ENCODE measurements around the gene RAB9A.
"Not testable (repeated sequence)": the region's sequence is repeated elsewhere in the genome, so short reads cannot be mapped to it uniquely, and the experiment has no call there.

Gene RAB9A, protein sequence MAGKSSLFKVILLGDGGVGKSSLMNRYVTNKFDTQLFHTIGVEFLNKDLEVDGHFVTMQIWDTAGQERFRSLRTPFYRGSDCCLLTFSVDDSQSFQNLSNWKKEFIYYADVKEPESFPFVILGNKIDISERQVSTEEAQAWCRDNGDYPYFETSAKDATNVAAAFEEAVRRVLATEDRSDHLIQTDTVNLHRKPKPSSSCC

DNA sequence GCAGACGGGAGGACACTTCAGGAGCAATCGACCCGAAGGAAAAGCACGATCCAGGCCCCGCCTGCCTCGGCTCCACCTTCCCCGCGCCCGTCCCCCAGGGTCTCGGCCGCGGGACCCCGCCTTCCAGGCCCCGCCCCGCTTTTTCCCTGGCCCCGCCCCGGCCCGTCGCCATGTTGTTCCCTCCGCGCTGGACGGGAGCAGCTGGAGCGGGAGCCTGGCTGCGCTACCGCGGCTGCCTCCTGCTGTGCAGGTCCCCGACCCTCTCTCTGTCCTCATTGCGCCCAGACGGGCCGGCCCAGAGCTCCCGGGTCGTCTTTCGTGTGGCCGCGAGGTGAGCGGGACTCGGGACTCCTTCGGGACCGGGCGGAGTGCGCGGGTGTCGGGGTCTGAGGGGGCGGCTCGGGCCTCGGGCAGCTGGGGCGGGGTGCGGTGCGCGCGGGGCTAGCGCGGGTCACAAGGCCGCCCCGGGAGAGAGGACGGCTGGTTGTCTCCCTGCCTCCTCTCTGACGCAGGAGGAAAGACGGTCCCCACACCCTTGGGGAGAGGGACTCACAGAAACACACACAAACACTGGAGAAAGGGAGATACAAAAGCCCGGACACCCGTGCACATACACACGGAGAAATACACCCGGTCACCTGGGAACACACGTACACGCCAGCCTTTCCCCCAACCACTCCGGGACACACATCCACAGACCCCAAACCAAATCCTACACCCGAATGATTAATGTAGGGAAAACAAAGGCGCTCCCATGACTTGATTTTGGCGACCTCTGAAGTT, at the start of gene RAB9A:
RAB9A (plus strand) TSS at position 171 of the 783 bp plus-strand sequence. CDS start 19,619 bp downstream, outside the sequence.
- TF ChIP-seq ISL1 (CRISPR knock-in tag; IDR thresholded peaks at IDR 0.05) (no peak), ZC3H10 (CRISPR knock-in tag; IDR thresholded peaks at IDR 0.05) (no peak), ZNF70 (CRISPR knock-in tag; IDR thresholded peaks at IDR 0.05) (no peak), ARNTL (CRISPR knock-in tag; IDR thresholded peaks at IDR 0.05; ENCODE audit: borderline replicate concordance, low read depth) (no peak), OSR1 (CRISPR knock-in tag; IDR thresholded peaks at IDR 0.05) (no peak), CSDC2 (CRISPR knock-in tag; IDR thresholded peaks at IDR 0.05) (no peak)
- TF ChIP-seq, protein P1, sequence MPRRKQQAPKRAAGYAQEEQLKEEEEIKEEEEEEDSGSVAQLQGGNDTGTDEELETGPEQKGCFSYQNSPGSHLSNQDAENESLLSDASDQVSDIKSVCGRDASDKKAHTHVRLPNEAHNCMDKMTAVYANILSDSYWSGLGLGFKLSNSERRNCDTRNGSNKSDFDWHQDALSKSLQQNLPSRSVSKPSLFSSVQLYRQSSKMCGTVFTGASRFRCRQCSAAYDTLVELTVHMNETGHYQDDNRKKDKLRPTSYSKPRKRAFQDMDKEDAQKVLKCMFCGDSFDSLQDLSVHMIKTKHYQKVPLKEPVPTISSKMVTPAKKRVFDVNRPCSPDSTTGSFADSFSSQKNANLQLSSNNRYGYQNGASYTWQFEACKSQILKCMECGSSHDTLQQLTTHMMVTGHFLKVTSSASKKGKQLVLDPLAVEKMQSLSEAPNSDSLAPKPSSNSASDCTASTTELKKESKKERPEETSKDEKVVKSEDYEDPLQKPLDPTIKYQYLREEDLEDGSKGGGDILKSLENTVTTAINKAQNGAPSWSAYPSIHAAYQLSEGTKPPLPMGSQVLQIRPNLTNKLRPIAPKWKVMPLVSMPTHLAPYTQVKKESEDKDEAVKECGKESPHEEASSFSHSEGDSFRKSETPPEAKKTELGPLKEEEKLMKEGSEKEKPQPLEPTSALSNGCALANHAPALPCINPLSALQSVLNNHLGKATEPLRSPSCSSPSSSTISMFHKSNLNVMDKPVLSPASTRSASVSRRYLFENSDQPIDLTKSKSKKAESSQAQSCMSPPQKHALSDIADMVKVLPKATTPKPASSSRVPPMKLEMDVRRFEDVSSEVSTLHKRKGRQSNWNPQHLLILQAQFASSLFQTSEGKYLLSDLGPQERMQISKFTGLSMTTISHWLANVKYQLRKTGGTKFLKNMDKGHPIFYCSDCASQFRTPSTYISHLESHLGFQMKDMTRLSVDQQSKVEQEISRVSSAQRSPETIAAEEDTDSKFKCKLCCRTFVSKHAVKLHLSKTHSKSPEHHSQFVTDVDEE (CRISPR knock-in tag; IDR thresholded peaks at IDR 0.05), result no peak
- TF ChIP-seq, protein P2, sequence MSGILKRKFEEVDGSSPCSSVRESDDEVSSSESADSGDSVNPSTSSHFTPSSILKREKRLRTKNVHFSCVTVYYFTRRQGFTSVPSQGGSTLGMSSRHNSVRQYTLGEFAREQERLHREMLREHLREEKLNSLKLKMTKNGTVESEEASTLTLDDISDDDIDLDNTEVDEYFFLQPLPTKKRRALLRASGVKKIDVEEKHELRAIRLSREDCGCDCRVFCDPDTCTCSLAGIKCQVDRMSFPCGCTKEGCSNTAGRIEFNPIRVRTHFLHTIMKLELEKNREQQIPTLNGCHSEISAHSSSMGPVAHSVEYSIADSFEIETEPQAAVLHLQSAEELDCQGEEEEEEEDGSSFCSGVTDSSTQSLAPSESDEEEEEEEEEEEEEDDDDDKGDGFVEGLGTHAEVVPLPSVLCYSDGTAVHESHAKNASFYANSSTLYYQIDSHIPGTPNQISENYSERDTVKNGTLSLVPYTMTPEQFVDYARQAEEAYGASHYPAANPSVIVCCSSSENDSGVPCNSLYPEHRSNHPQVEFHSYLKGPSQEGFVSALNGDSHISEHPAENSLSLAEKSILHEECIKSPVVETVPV (CRISPR knock-in tag; IDR thresholded peaks at IDR 0.05), result no peak
- peak; percentile 96 for ATAC-seq

DNA sequence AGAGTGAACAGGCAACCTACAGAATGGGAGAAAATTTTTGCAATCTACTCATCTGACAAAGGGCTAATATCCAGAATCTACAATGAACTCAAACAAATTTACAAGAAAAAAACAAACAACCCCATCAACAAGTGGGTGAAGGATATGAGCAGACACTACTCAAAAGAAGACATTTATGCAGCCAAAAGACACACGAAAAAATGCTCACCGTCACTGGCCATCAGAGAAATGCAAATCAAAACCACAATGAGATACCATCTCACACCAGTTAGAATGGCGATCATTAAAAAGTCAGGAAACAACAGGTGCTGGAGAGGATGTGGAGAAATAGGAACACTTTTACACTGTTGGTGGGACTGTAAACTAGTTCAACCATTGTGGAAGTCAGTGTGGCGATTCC, 47.2 kb upstream of the RAB9A start:
- ATAC-seq, result not testable (repeated sequence)

DNA sequence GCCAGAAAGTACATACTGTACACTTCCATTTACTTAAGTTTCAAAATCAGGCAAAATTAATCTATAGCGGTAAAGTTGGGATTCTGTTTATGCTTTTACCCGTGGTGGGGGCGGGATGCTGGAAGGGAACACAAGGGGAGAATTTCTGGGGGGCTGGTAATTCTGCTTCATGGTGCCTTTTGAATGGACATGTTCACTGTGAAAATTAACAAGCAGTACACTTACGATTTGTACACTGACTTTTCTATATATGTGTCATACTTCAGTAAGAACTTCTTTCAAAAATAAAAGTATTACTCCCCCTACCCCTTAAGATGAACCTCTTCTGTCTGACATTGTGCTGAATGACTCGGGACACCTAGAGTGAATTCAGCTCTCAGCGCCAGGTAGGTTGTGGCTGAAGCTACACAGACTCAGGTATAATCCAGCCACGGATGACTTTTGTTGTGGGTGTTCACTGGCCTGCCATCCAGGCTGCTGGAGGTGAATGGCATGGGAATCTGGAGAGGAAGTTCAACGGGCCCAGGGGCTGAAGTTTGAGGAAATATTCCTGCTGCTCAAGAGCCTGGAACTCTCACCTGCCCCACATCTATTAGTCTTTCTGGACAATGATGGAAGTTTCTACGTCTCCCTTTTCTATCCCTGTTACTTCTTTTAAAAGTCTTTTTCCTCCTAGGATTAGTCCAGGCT, 43.3 kb upstream of the RAB9A start:
- peak; percentile 47 for ATAC-seq

More for the DNA sequence above, 43.3 kb upstream of the RAB9A start:
- TF ChIP-seq ZNF70 (CRISPR knock-in tag; IDR thresholded peaks at IDR 0.05) (no peak), RARB (CRISPR knock-in tag; IDR thresholded peaks at IDR 0.05) (no peak), ZNF8 (CRISPR knock-in tag; IDR thresholded peaks at IDR 0.05) (no peak), ZFP30 (CRISPR knock-in tag; IDR thresholded peaks at IDR 0.05) (no peak), ESRRG (CRISPR knock-in tag; IDR thresholded peaks at IDR 0.05) (no peak), CSDC2 (CRISPR knock-in tag; IDR thresholded peaks at IDR 0.05) (no peak), OSR1 (CRISPR knock-in tag; IDR thresholded peaks at IDR 0.05) (no peak), ISL1 (CRISPR knock-in tag; IDR thresholded peaks at IDR 0.05) (no peak), ARNTL (CRISPR knock-in tag; IDR thresholded peaks at IDR 0.05; ENCODE audit: borderline replicate concordance, low read depth) (no peak), ZC3H10 (CRISPR knock-in tag; IDR thresholded peaks at IDR 0.05) (no peak), TOX (CRISPR knock-in tag; IDR thresholded peaks at IDR 0.05; ENCODE audit: borderline replicate concordance) (no peak), BACH2 (CRISPR knock-in tag; IDR thresholded peaks at IDR 0.05; ENCODE audit: borderline replicate concordance) (no peak), PPARA (CRISPR knock-in tag; IDR thresholded peaks at IDR 0.05; ENCODE audit: borderline replicate concordance) (no peak), TCF4 (CRISPR knock-in tag; IDR thresholded peaks at IDR 0.05; ENCODE audit: borderline replicate concordance) (no peak), GLIS3 (CRISPR knock-in tag; IDR thresholded peaks at IDR 0.05) (no peak), SNAI2 (CRISPR knock-in tag; IDR thresholded peaks at IDR 0.05) (no peak)
- TF ChIP-seq, protein P2 (CRISPR knock-in tag; IDR thresholded peaks at IDR 0.05), result no peak
- TF ChIP-seq, protein P3, sequence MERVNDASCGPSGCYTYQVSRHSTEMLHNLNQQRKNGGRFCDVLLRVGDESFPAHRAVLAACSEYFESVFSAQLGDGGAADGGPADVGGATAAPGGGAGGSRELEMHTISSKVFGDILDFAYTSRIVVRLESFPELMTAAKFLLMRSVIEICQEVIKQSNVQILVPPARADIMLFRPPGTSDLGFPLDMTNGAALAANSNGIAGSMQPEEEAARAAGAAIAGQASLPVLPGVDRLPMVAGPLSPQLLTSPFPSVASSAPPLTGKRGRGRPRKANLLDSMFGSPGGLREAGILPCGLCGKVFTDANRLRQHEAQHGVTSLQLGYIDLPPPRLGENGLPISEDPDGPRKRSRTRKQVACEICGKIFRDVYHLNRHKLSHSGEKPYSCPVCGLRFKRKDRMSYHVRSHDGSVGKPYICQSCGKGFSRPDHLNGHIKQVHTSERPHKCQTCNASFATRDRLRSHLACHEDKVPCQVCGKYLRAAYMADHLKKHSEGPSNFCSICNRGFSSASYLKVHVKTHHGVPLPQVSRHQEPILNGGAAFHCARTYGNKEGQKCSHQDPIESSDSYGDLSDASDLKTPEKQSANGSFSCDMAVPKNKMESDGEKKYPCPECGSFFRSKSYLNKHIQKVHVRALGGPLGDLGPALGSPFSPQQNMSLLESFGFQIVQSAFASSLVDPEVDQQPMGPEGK (CRISPR knock-in tag; IDR thresholded peaks at IDR 0.05; ENCODE audit: borderline replicate concordance), result no peak
- TF ChIP-seq, protein P1 (CRISPR knock-in tag; IDR thresholded peaks at IDR 0.05), result no peak
- TF ChIP-seq, protein P4, sequence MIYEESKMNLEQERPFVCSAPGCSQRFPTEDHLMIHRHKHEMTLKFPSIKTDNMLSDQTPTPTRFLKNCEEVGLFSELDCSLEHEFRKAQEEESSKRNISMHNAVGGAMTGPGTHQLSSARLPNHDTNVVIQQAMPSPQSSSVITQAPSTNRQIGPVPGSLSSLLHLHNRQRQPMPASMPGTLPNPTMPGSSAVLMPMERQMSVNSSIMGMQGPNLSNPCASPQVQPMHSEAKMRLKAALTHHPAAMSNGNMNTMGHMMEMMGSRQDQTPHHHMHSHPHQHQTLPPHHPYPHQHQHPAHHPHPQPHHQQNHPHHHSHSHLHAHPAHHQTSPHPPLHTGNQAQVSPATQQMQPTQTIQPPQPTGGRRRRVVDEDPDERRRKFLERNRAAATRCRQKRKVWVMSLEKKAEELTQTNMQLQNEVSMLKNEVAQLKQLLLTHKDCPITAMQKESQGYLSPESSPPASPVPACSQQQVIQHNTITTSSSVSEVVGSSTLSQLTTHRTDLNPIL (CRISPR knock-in tag; IDR thresholded peaks at IDR 0.05; ENCODE audit: low read depth), result no peak

Measured in SK-N-SH treated with all-trans-retinoic acid at 6 μM for 48 hours (cell line).